Mammary microvascular endothelial cell (primary cell): Measurements from ENCODE around the gene SRL. TPM values are rescaled to one million over a fixed set of nuclear protein-coding genes. Genes with fewer than 3 reads are reported as not detected.

Source experiments
- total RNA-seq: library from RNA; depleted of rRNA; stranded (reverse); fragments of >200 nt; gene quantifications from 2 replicates; pipeline ENCODE4 v1.2.3, GENCODE V29; 2015

The SRL gene
- 0.07 and 0.20 TPM in 2 replicates for total RNA-seq

GRCh38 chr16:4241928-4242283 lies at the start of gene SRL:
Gene SRL (minus strand): TSS chr16:4242080. CDS start chr16:4242067, 13 bp downstream.

Other genes starting within 250 kb of the SRL start
- gene ADCY9, start 125.6 kb downstream of the SRL start, total RNA-seq: 30.2 and 32.0 TPM in 2 replicates
- gene TFAP4, start 30.9 kb upstream of the SRL start, total RNA-seq: 7.1 and 7.5 TPM in 2 replicates
- 4.5 and 5.6 TPM in 2 replicates for gene GLIS2, start 74.0 kb upstream of the SRL start, total RNA-seq
- 53.3 and 64.3 TPM in 2 replicates for gene PAM16, start 109.2 kb upstream of the SRL start, total RNA-seq
- gene VASN, start 129.8 kb upstream of the SRL start, total RNA-seq: 0.13 and 0.54 TPM in 2 replicates
- 36.8 and 39.8 TPM in 2 replicates for gene CORO7, start 174.5 kb upstream of the SRL start, total RNA-seq
- gene DNAJA3, start 183.8 kb upstream of the SRL start, total RNA-seq: 49.9 and 54.0 TPM in 2 replicates
- gene NMRAL1, start 232.5 kb upstream of the SRL start, total RNA-seq: 41.9 and 55.3 TPM in 2 replicates
- gene HMOX2, start 234.3 kb upstream of the SRL start, total RNA-seq: 120 and 126 TPM in 2 replicates